A549 (cell line): ENCODE measurements around the gene MGMT. TPM values are rescaled to one million over a fixed set of nuclear protein-coding genes. Genes with fewer than 3 reads are reported as not detected.

ENCODE experiments used
- ATAC-seq, 2 experiments: fragments of 200-7000 bp in 1 of 2; fragments of >200 bp in 1 of 2; cut with Nextera tagmentation in 1 of 2; cut with Tn5 transposase in 1 of 2; 3 replicates each; pipeline versions ENCODE4 v1.8.0 to v1.9.1; 2018 to 2020; ENCODE audit warnings: mild to moderate bottlenecking in 1 of 2, moderate library complexity in 1 of 2
- CTCF ChIA-PET: fragments of 300-600 bp; sonication (Branson Sonifier 250); formaldehyde crosslinking; extraction: SDS; loops from one replicate; lab custom pipeline; 2021; ENCODE audit warnings: antibody characterized with exemption, inconsistent platforms; lab: Yijun Ruan, JAX
- POLR2A ChIA-PET: fragments of 350-600 bp; formaldehyde crosslinking; extraction: SDS; loops from one replicate; lab custom pipeline; 2021; ENCODE audit warnings: antibody characterized with exemption, inconsistent platforms; lab: Yijun Ruan, JAX
- DNase-seq, 2 experiments: peaks; one replicate each; pipeline versions ENCODE4 v3.0.0 to v3.0.0-alpha.2; 2011 to 2016; ENCODE audit warnings: low read depth in 1 of 2, low spot score in 1 of 2
- FAIRE-seq: peaks from 2 replicates; lab custom pipeline; 2011; peaks lifted over from hg19 to GRCh38; lab: Jason Lieb, UNC
- H3K27ac ChIP-seq, 2 experiments: fragments of >200 bp; sonication (Bioruptor Twin); formaldehyde crosslinking; 3 replicates each; pipeline ENCODE4 v1.5.1; 2016 to 2017
- H3K4me1 ChIP-seq: fragments of >200 bp; sonication (Bioruptor Twin); formaldehyde crosslinking; 3 replicates; pipeline ENCODE4 v1.6.1; 2016
- H3K4me2 ChIP-seq: fragments of >200 bp; sonication (Bioruptor Twin); formaldehyde crosslinking; 3 replicates; pipeline ENCODE4 v1.6.1; 2016
- H3K4me3 ChIP-seq: fragments of >200 bp; sonication (Bioruptor Twin); formaldehyde crosslinking; 3 replicates; pipeline ENCODE4 v1.5.1; 2016
- H3K9me3 ChIP-seq: fragments of >200 bp; sonication (Bioruptor Twin); formaldehyde crosslinking; 3 replicates; pipeline ENCODE4 v1.6.1; 2016
- ATOH8 ChIP-seq: fragments of 250-450 bp; sonication (Bioruptor Pico); IDR thresholded peaks from 2 replicates; pipeline ENCODE4 v1.5.0; 2020; ENCODE audit warnings: low read depth, mild to moderate bottlenecking, moderate library complexity
- CBX2 ChIP-seq: fragments of 200-600 bp; sonication (generic); IDR thresholded peaks from 2 replicates; pipeline ENCODE4 v1.6.1; 2016; ENCODE audit warnings: low read depth, mild to moderate bottlenecking, borderline replicate concordance
- CTCF ChIP-seq: fragments of >200 bp; sonication (Bioruptor Twin); formaldehyde crosslinking; IDR thresholded peaks from 3 replicates; pipeline ENCODE4 v1.5.1; 2016
- EHF ChIP-seq: fragments of 250-450 bp; sonication (Bioruptor Pico); IDR thresholded peaks from 2 replicates; pipeline ENCODE4 v1.5.0; 2020; ENCODE audit warnings: mild to moderate bottlenecking
- FOSL2 ChIP-seq, 2 experiments: fragments of 450-650 bp in 1 of 2; fragments of >200 bp in 1 of 2; sonication (Bioruptor Twin) in 1 of 2; formaldehyde crosslinking; IDR thresholded peaks; 2 replicates each; pipeline versions ENCODE4 v1.5.0 to v1.6.1; 2016 to 2020; ENCODE audit warnings: mild to moderate bottlenecking in 1 of 2, moderate library complexity in 1 of 2
- GATA3 ChIP-seq: IDR thresholded peaks from 2 replicates; pipeline ENCODE4 v1.6.1; 2012; ENCODE audit warnings: borderline replicate concordance
- HDAC2 ChIP-seq: fragments of 200-600 bp; sonication (generic); IDR thresholded peaks from 2 replicates; pipeline ENCODE4 v1.6.1; 2016
- HOXB5 ChIP-seq: fragments of 250-450 bp; sonication (Bioruptor Pico); IDR thresholded peaks from 2 replicates; pipeline ENCODE4 v1.5.0; 2020; ENCODE audit warnings: mild to moderate bottlenecking, moderate library complexity
- KDM1A ChIP-seq: fragments of 200-600 bp; sonication (generic); IDR thresholded peaks from 2 replicates; pipeline ENCODE4 v1.6.1; 2016; ENCODE audit warnings: low read depth, mild to moderate bottlenecking
- NPAS2 ChIP-seq: fragments of 250-450 bp; sonication (Bioruptor Pico); IDR thresholded peaks from 2 replicates; pipeline ENCODE4 v1.8.0; 2022; ENCODE audit warnings: mild to moderate bottlenecking, moderate library complexity, borderline replicate concordance
- NR3C1 ChIP-seq: fragments of >200 bp; sonication (Bioruptor Twin); formaldehyde crosslinking; IDR thresholded peaks from 3 replicates; pipeline ENCODE4 v1.6.1; 2017
- PBX3 ChIP-seq: IDR thresholded peaks from 2 replicates; pipeline ENCODE4 v1.6.1; 2012
- RCOR1 ChIP-seq: fragments of 150-350 bp; IDR thresholded peaks from 2 replicates; pipeline ENCODE4 v1.6.1; 2014; ENCODE audit warnings: antibody characterized with exemption, low read length, low read depth
- REST ChIP-seq: fragments of 200-600 bp; sonication (generic); IDR thresholded peaks from 2 replicates; pipeline ENCODE4 v1.6.1; 2016; ENCODE audit warnings: antibody characterized with exemption, mild to moderate bottlenecking, moderate library complexity
- ZNF302 ChIP-seq: fragments of 250-450 bp; sonication (Bioruptor Pico); IDR thresholded peaks from 2 replicates; pipeline ENCODE4 v1.9.0; 2021; ENCODE audit warnings: inconsistent platforms, mild to moderate bottlenecking, moderate library complexity
- ZSCAN20 ChIP-seq: fragments of 250-450 bp; sonication (Bioruptor Pico); IDR thresholded peaks from 2 replicates; pipeline ENCODE4 v1.8.0; 2022; ENCODE audit warnings: mild to moderate bottlenecking, moderate library complexity
- WGBS: methylation state at CpG from one replicate; pipeline ENCODE4 v1.1.6; 2017; ENCODE audit errors: missing lambda C conversion rate; 5-methylcytosine and 5-hydroxymethylcytosine counted together
- polyA plus RNA-seq, 4 experiments: library from polyadenylated mRNA; depleted of rRNA in 3 of 4; stranded (reverse); fragments of >200 nt; fragmentation: RNase III in 1 of 4; extraction: RNeasy Plus Mini Kit Qiagen cat#74134 plus additional on column Dnase treatment in 1 of 4; gene quantifications; 2 replicates in 3 of 4; 3 replicates in 1 of 4; pipeline ENCODE4 v1.2.3, GENCODE V29; 2011 to 2017
- TF ChIP-seq, protein P1 (sequence below): fragments of 250-450 bp; sonication (Bioruptor Pico); IDR thresholded peaks from 2 replicates; pipeline ENCODE4 v1.5.0; 2021; ENCODE audit warnings: mild to moderate bottlenecking, moderate library complexity, borderline replicate concordance

Gene MGMT
- polyA plus RNA-seq, 2 of the 4 experiments (the other 2 are of a cell fraction): 4.9 to 5.2 TPM

DNA sequence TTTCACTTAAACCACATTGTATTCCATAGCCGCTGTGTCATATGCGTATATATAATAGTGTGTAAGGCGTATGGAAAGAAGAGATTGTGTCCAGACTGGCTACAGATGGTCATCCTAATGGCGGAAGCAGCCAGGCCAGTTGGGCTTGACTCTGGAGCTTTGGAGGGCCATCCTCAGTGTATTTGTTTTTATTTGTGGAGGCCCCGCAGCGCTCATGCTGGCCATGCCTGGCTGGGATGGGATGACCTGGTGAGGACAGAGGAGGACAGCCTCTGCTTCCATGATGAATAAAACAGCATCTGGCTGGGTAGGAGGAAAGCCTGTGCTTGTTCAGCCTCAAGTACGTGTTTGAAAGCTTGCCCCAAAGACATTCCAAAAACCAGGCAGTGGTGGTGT, 276.7 kb downstream of the MGMT start:
- no peak for FAIRE-seq
- DNase-seq: no peak
- no peak overlapping the region for H3K4me3 ChIP-seq
- no peak overlapping the region for H3K4me2 ChIP-seq
- WGBS: 72% methylated on average over 7 of the region's 7 CpGs
- ChIA-PET CTCF (no interaction called here), POLR2A (no interaction called here)
- H3K4me1 ChIP-seq: no peaks in the 10 kb centered on the region
- H3K27ac ChIP-seq: no peak overlapping the region
- ATAC-seq: no peak
- H3K9me3 ChIP-seq: no peaks in the 10 kb centered on the region; the same call in 2 of the 3 replicates
- no peak for TF ChIP-seq EHF

GRCh38 chr10:129744134-129745111, 277.4 kb downstream of the MGMT start:
- 44% methylated on average over 17 of the region's 22 CpGs for WGBS
- POLR2A ChIA-PET: no interaction called here
- Histone ChIP-seq H3K27ac (no peak overlapping the region), H3K4me1 (no peaks in the 10 kb centered on the region), H3K9me3 (no peaks in the 10 kb centered on the region; the same call in 2 of the 3 replicates), H3K4me3 (no peak overlapping the region), H3K4me2 (no peak overlapping the region)
- FAIRE-seq (no peak), DNase-seq (no peak), ATAC-seq (no peak)
- TF ChIP-seq KDM1A (no peak), ATOH8 (CRISPR knock-in tag) (no peak)
- CTCF ChIA-PET: no interaction called here

DNA sequence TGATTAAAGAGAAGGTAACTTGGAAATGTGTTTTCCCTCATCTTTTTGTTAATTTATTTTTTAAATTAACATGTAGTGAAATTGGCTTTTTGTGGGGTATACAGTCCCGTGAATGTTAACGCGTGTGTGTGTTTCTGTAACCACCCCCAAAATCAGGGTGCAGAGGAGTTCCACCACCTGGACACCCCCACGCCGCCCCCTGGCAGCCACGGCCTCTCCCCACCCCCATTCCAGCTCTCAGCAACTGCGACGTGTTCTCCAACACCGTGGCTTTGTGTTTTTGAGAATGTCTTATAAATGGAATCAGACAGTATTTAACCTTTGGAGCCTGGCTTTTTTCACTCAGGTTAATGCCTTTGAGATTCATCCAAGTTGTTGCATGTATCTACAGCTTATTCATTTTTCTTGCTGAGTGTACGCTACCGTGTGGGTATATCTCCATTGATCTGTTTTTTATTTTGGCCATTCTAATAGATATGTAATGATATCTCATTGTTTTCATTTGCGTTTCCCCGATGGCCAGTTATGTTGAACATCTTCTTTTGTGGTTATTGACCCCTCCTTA, 278.2 kb downstream of the MGMT start:
- Histone ChIP-seq H3K4me2 (no peak overlapping the region), H3K4me3 (no peak overlapping the region), H3K4me1 (no peaks in the 10 kb centered on the region), H3K9me3 (no peaks in the 10 kb centered on the region; the same call in 2 of the 3 replicates), H3K27ac (no peak overlapping the region)
- ChIA-PET POLR2A (no interaction called here), CTCF (no interaction called here)
- ATAC-seq (no peak), DNase-seq (no peak), FAIRE-seq (no peak)
- 53% methylated on average over 13 of the region's 13 CpGs for WGBS
- TF ChIP-seq GATA3: no peak
- no peak for TF ChIP-seq REST
- no peak for TF ChIP-seq EHF
- no peak for TF ChIP-seq CTCF
- TF ChIP-seq RCOR1: no peak
- TF ChIP-seq ZSCAN20 (CRISPR knock-in tag): no peak
- TF ChIP-seq HOXB5 (CRISPR knock-in tag): no peak
- TF ChIP-seq, protein P1, sequence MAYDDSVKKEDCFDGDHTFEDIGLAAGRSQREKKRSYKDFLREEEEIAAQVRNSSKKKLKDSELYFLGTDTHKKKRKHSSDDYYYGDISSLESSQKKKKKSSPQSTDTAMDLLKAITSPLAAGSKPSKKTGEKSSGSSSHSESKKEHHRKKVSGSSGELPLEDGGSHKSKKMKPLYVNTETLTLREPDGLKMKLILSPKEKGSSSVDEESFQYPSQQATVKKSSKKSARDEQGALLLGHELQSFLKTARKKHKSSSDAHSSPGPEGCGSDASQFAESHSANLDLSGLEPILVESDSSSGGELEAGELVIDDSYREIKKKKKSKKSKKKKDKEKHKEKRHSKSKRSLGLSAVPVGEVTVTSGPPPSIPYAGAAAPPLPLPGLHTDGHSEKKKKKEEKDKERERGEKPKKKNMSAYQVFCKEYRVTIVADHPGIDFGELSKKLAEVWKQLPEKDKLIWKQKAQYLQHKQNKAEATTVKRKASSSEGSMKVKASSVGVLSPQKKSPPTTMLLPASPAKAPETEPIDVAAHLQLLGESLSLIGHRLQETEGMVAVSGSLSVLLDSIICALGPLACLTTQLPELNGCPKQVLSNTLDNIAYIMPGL (CRISPR knock-in tag): no peak
- no peak for TF ChIP-seq CBX2
- TF ChIP-seq PBX3: no peak
- TF ChIP-seq FOSL2 (IDR thresholded peaks at IDR 0.05): no peak
- TF ChIP-seq FOSL2 (CRISPR knock-in tag; IDR thresholded peaks at IDR 0.05): no peak
- no peak for TF ChIP-seq HDAC2
- TF ChIP-seq ZNF302: no peak
- TF ChIP-seq NPAS2: no peak
- no peak for TF ChIP-seq NR3C1
